Measurements from ENCODE around the gene PREX1.

- TF ChIP-seq, protein P1, sequence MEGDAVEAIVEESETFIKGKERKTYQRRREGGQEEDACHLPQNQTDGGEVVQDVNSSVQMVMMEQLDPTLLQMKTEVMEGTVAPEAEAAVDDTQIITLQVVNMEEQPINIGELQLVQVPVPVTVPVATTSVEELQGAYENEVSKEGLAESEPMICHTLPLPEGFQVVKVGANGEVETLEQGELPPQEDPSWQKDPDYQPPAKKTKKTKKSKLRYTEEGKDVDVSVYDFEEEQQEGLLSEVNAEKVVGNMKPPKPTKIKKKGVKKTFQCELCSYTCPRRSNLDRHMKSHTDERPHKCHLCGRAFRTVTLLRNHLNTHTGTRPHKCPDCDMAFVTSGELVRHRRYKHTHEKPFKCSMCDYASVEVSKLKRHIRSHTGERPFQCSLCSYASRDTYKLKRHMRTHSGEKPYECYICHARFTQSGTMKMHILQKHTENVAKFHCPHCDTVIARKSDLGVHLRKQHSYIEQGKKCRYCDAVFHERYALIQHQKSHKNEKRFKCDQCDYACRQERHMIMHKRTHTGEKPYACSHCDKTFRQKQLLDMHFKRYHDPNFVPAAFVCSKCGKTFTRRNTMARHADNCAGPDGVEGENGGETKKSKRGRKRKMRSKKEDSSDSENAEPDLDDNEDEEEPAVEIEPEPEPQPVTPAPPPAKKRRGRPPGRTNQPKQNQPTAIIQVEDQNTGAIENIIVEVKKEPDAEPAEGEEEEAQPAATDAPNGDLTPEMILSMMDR (optimal IDR thresholded peaks at IDR 0.05 in 1 of 3, IDR thresholded peaks at IDR 0.05 in 1 of 3, conservative IDR thresholded peaks at IDR 0.05 in 1 of 3; ENCODE audit: extremely low read depth in 1 of 3, insufficient read depth in 2 of 3, low read length in 3 of 3) = no peak
- TF ChIP-seq EZH2 (IDR thresholded peaks at IDR 0.05; ENCODE audit: low read length) = no peak
Observed at GRCh38 chr20:48766961-48767960, 60.5 kb downstream of the PREX1 start.
